NCI-H82 (cell line): ENCODE measurements around the gene B4GALT3.

Source experiments
- DNase-seq: peaks from one replicate; lab custom pipeline; 2025; lab: John Stamatoyannopoulos, UW

Gene B4GALT3

GRCh38 chr1:161127649-161128048, 49.7 kb downstream of the B4GALT3 start:
- DNase-seq, result no peak

- DNase-seq, result no peak
Observed at GRCh38 chr1:161122967-161123366, 54.3 kb downstream of the B4GALT3 start.

- no peak for DNase-seq
Observed at GRCh38 chr1:161121834-161122233, 55.5 kb downstream of the B4GALT3 start.
